Activated CD8-positive, alpha-beta T cell treated with anti-CD3 and anti-CD28 coated beads, Interleukin-2, amount 10 ng/mL, durations not matched to agents 7 days and 5 days (primary cell): ENCODE results near the gene FNDC3A. TPM values are rescaled to one million over a fixed set of nuclear protein-coding genes. Genes with fewer than 3 reads are reported as not detected.
"Not testable (repeated sequence)": the region's sequence is repeated elsewhere in the genome, so short reads cannot be mapped to it uniquely, and the experiment has no call there.

Experiments used
- ATAC-seq: fragments of 150-1000 bp; cut with Tn5 transposase; one replicate; pipeline ENCODE4 v1.10.0; 2021; ENCODE audit warnings: moderate library complexity
- CTCF ChIA-PET: fragments of 350-600 bp; sonication (Branson Sonifier 250); formaldehyde crosslinking; loops from one replicate; lab custom pipeline; 2021; ENCODE audit warnings: antibody characterized with exemption; lab: Charles Lee
- POLR2A ChIA-PET: fragments of 350-600 bp; sonication (Branson Sonifier 250); formaldehyde crosslinking; loops from one replicate; lab custom pipeline; 2021; ENCODE audit warnings: antibody characterized with exemption; lab: Charles Lee
- DNase-seq: peaks from one replicate; pipeline ENCODE4 v3.0.0-alpha.2; 2020
- H3K27ac Mint-ChIP-seq: one replicate; pipeline ENCODE4 v1.8.0; 2021; ENCODE audit warnings: mild to moderate bottlenecking, mixed read lengths
- H3K27me3 Mint-ChIP-seq: one replicate; pipeline ENCODE4 v1.8.0; 2021; ENCODE audit warnings: low read depth, mixed read lengths
- H3K36me3 Mint-ChIP-seq: one replicate; pipeline ENCODE4 v1.8.0; 2021; ENCODE audit warnings: low read depth, mixed read lengths
- H3K4me1 Mint-ChIP-seq: one replicate; pipeline ENCODE4 v1.8.0; 2021; ENCODE audit warnings: low read depth, mixed read lengths
- H3K4me3 Mint-ChIP-seq: one replicate; pipeline ENCODE4 v1.8.0; 2021; ENCODE audit warnings: mild to moderate bottlenecking, mixed read lengths
- H3K9me3 Mint-ChIP-seq: one replicate; pipeline ENCODE4 v1.8.0; 2022; ENCODE audit warnings: mixed read lengths; ENCODE audit not compliant: insufficient read depth
- total RNA-seq, 2 experiments: library from RNA; stranded (reverse); gene quantifications; one replicate each; pipeline ENCODE4 v1.2.3, GENCODE V29; 2021

Gene FNDC3A
- total RNA-seq, 2 experiments from 2014 or later: 25.5 to 25.7 TPM

DNA sequence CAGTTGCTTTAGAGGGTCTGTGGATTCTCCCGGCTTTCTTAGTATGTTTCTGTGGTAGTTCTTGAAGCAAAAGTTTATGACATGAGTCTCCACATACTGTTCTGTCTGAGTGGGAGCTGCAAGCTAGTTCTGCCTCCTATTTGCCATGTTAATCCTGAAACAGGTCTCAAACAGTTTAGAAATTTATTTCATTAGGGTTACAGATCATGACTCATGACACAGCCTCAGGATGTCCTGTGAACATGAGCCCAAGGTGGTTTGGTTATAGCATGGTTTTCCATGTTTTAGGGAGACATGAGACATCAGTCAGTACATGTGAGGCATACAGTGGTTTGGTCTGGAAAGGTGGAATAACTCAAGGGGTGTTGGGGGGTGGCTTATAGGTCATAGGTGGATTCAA, 77.5 kb downstream of the FNDC3A start:
- Mint-ChIP-seq H3K4me1 (peaks cover 10% of the 10 kb centered on the region), H3K27ac (no peak overlapping the region), H3K4me3 (no peak overlapping the region), H3K36me3 (peaks cover 30% of the 10 kb centered on the region), H3K9me3 (peaks cover 3% of the 10 kb centered on the region), H3K27me3 (no peaks in the 10 kb centered on the region)
- CTCF ChIA-PET: no interaction called here
- POLR2A ChIA-PET: no interaction called here
- DNase-seq (no peak), ATAC-seq (no peak)

DNA sequence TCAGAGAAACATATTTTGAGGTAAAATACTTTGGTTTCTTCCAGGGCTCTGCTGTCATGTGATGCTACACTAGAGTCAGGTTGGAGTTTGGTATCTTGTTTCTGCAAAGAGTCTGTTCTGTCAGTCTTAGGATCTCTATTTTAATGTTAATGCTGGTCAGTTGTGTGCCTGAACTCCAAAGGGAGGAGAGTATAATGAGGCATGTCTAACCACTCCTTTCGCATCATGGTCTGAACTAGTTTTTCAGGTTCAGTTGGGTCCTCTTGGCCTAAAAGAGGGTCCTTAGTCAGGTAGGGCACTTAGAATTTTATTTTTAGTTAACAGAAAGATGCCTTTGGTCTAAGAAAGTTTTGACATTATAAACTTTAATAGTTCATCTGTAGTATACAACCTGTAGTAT, 78.2 kb downstream of the FNDC3A start:
- Mint-ChIP-seq H3K27ac (no peak overlapping the region), H3K36me3 (peaks cover 31% of the 10 kb centered on the region), H3K9me3 (peaks cover 3% of the 10 kb centered on the region), H3K27me3 (no peaks in the 10 kb centered on the region), H3K4me3 (no peak overlapping the region), H3K4me1 (peaks cover 5% of the 10 kb centered on the region)
- ATAC-seq: no peak
- ChIA-PET CTCF (no interaction called here), POLR2A (no interaction called here)
- no peak for DNase-seq

DNA sequence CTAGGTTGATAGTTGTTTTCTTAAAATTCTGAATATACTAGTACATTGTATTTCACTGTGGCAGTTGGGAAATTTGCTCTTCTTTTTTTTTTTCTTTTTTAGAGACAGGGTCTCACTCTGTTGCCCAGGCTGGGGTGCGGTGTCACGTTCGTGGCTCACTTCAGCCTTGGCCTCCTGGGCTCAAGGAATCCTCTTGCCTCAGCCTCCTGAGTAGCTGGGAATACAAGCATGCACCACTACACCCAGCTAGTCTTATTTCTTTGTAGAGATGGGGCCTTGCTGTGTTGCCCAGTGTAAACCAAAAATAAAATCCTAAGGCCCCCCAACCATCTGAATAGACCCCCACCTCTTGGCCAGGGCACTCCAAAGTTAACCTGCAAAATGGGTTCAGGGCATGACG, 79.3 kb downstream of the FNDC3A start:
- H3K27me3 Mint-ChIP-seq: no peaks in the 10 kb centered on the region
- H3K4me3 Mint-ChIP-seq: no peak overlapping the region
- peaks cover 3% of the 10 kb centered on the region for H3K9me3 Mint-ChIP-seq
- no peak for DNase-seq
- POLR2A ChIA-PET: no interaction called here
- ATAC-seq: no peak
- H3K36me3 Mint-ChIP-seq: peaks cover 30% of the 10 kb centered on the region
- CTCF ChIA-PET: no interaction called here
- no peaks in the 10 kb centered on the region for H3K4me1 Mint-ChIP-seq
- no peak overlapping the region for H3K27ac Mint-ChIP-seq

DNA sequence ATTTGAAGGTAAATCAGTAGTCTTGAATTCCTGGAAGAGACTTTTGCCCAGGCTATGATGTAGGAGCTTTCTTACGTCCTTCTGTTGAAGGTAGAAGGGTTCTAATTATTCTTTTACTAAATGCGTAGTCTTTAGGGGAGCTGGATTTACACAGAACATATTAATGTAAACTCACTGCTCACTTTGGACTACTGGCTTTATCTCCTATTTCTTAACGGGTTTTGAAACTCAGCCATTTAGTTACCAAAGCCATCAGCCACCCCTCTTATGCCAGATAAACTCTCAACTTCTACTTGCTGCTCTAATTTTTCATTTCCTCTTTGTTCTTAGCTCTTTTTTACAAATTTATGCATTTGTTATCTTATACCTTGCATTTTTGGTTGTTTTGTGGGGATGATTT, 81.5 kb downstream of the FNDC3A start:
- Mint-ChIP-seq H3K4me1 (no peaks in the 10 kb centered on the region), H3K36me3 (peaks cover 22% of the 10 kb centered on the region), H3K27ac (no peak overlapping the region), H3K9me3 (peaks cover 3% of the 10 kb centered on the region), H3K4me3 (no peak overlapping the region), H3K27me3 (no peaks in the 10 kb centered on the region)
- CTCF ChIA-PET: no interaction called here
- ATAC-seq (no peak), DNase-seq (no peak)
- POLR2A ChIA-PET: no interaction called here

DNA sequence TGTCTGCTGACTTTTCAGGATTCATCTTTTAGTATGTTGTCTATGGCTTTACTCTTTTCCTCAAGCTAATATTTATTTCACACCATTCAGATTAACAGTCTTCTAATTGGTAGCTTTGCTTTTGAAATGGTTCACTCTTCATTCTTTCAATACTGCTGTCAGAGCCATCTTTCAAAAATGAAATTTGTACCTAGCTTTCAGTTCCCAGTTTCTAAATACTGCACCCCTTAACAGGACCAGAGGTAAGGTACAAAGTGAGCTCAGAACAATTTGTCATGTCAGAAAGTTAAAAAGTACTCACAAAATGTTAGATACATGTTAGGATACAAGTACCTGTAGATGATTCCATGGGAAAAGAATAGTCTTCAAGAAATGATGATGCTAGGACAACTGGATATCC, 83.0 kb downstream of the FNDC3A start:
- Mint-ChIP-seq H3K36me3 (peaks cover 19% of the 10 kb centered on the region), H3K4me1 (peaks cover 3% of the 10 kb centered on the region), H3K27me3 (no peaks in the 10 kb centered on the region), H3K27ac (no peak overlapping the region), H3K4me3 (no peak overlapping the region), H3K9me3 (peaks cover 3% of the 10 kb centered on the region)
- ATAC-seq (no peak), DNase-seq (no peak)
- POLR2A ChIA-PET: no interaction called here
- CTCF ChIA-PET: interaction anchor here (1.1 kb wide), 1 partner anchor 27 kb away, joined by 4 read pairs; no protein-coding TSS in a partner anchor

DNA sequence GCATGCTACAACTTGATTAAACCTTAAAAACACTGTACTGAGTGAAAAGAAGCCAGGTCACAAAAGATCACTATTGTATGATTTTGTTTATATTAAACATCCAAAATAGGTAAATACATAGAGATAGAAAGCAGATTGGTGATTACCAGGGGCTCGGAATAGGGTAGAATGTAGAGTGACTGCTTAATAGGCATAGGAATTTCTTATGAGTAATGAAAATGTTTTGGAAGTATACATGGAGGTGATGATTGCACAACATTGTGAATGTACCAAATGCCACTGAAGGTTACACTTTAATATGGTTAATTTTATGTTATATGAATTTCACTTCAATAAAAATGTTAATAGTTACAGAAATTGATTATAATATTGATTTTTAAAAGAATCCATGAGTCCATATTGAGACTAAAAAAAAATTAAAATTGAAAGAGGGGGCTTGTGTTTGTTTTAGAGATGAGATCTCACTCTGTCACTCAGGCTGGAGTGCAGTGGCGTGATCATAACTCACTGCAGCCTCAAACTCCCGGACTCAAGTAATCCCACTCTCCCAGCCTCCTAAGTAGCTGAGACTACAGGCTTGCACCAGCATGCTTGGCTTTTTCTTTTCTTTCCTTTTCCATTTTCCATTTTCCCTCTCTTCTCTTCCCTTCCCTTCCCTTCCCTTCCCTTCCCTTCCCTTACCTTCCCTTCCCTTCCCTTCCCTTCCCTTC, 85.1 kb downstream of the FNDC3A start:
- ChIA-PET CTCF (no interaction called here), POLR2A (no interaction called here)
- Mint-ChIP-seq H3K27ac (no peak overlapping the region), H3K9me3 (peaks cover 3% of the 10 kb centered on the region), H3K4me3 (no peak overlapping the region), H3K36me3 (peaks cover 19% of the 10 kb centered on the region), H3K4me1 (peaks cover 3% of the 10 kb centered on the region), H3K27me3 (no peaks in the 10 kb centered on the region)
- no peak for DNase-seq
- ATAC-seq: no peak

DNA sequence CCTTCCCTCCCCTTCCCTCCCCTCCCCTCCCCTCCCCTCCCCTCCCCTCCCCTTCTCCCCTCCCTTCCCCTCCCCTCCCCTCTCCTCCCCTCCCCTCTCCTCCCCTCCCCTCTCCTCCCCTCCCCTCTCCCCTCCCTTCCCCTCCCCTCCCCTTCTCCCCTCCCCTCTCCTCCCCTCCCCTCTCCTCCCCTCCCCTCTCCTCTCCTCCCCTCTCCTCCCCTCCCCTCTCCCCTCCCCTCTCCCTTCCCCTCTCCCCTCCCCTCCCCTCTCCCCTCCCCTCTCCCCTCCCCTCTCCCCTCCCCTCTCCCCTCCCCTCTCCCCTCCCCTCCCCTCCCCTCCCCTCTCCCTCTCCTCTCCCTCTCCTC, 85.7 kb downstream of the FNDC3A start:
- H3K36me3 Mint-ChIP-seq: peaks cover 17% of the 10 kb centered on the region
- ATAC-seq, H3K9me3 Mint-ChIP-seq, POLR2A ChIA-PET, H3K27ac Mint-ChIP-seq, H3K27me3 Mint-ChIP-seq, DNase-seq, H3K4me3 Mint-ChIP-seq, CTCF ChIA-PET, H3K4me1 Mint-ChIP-seq: not testable (repeated sequence)

DNA sequence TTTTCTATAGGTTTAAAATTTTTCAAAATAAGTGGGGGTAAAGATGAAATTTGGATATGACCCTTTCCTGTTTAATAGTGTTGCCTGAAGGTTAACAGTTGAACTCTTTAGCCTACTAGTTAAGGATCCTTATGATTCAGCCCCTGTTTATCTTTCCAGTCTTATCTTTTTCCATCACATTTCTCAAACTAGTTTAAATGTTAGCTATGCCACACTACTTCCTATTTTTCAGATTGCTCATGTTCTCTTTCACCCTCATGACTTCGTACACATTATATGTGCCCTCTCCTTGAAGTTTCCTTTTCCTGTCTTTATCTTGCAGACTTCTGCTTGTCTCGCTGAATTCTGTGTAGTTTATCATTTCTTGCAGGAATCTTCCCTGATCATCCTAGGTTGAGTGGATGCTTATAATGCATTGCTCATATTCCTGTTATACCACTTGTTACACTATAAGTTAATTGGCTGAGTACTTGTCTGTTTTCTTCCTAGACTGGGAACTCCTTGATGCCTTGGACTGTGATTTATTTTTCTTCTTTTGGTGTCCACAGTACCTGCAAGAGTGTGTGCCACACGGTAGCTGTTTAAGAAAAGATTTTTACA, 86.7 kb downstream of the FNDC3A start:
- Mint-ChIP-seq H3K9me3 (peaks cover 3% of the 10 kb centered on the region), H3K27me3 (no peaks in the 10 kb centered on the region), H3K4me1 (peaks cover 3% of the 10 kb centered on the region), H3K36me3 (peaks cover 15% of the 10 kb centered on the region), H3K27ac (no peak overlapping the region), H3K4me3 (no peak overlapping the region)
- CTCF ChIA-PET: no interaction called here
- ATAC-seq (no peak), DNase-seq (no peak)
- POLR2A ChIA-PET: no interaction called here

DNA sequence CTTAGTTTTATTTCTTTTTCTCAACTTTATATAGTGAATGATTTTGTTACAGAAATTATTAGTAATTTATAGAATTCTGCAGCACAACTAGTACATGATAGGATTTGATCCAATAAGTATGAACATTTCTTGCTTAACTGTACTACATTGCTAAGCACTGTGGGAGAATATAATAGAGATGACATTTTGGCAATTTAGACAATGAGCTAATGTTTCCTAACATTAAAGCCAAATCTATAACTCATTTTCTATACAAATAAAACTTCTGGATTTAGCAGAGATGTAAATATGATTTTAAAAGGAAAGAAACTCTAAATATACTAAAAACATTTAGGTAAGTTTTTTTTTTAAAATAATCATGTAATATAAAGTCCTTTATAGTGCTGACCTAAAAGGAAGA, 87.3 kb downstream of the FNDC3A start:
- Mint-ChIP-seq H3K9me3 (peaks cover 2% of the 10 kb centered on the region), H3K27me3 (no peaks in the 10 kb centered on the region), H3K4me3 (no peak overlapping the region), H3K4me1 (peaks cover 3% of the 10 kb centered on the region), H3K27ac (no peak overlapping the region), H3K36me3 (peaks cover 13% of the 10 kb centered on the region)
- ChIA-PET CTCF (no interaction called here), POLR2A (no interaction called here)
- no peak for DNase-seq
- no peak for ATAC-seq

DNA sequence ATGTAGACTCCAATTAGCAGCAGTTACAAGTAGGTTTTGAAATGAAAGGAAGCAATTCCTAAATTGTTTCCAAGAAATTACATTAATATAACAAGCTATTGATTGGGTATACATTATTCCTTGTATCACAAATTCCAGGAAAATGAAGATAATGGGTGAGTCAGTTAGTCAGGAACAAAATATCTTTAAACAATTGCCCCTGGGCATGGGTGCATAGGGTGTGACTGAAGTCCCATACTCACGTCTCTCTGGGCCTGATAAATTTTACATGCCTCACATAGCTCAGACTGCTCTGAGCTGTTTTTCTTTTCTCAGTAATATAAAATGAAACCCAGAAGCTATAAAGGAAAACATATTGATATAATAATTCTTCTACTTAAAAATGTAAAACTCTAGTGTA, 87.8 kb downstream of the FNDC3A start:
- POLR2A ChIA-PET: no interaction called here
- H3K9me3 Mint-ChIP-seq: no peaks in the 10 kb centered on the region
- ATAC-seq (no peak), DNase-seq (no peak)
- H3K4me1 Mint-ChIP-seq: peaks cover 3% of the 10 kb centered on the region
- no peaks in the 10 kb centered on the region for H3K27me3 Mint-ChIP-seq
- CTCF ChIA-PET: no interaction called here
- peaks cover 9% of the 10 kb centered on the region for H3K36me3 Mint-ChIP-seq
- no peak overlapping the region for H3K27ac Mint-ChIP-seq
- no peak overlapping the region for H3K4me3 Mint-ChIP-seq

DNA sequence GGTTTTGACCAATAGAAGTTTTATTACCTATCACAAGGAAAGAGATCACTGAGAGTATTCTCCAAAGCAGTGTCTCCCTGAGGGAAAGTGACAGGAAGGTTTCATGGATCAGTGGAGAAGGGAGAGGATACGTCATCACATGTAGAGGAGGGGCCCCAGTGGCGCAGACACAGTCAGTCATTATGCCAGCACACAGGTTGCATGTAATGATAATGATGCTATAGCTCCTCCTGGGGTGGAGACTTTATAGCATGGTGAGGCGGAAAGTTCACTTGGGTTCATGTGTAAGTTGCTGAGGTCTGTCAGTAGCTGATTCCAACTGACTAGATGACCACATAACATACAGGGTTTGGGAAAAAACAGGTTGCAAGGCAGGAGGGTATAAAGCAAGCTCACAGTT, 88.8 kb downstream of the FNDC3A start:
- H3K4me1 Mint-ChIP-seq: peaks cover 3% of the 10 kb centered on the region
- no peak overlapping the region for H3K4me3 Mint-ChIP-seq
- DNase-seq (no peak), ATAC-seq (no peak)
- H3K27me3 Mint-ChIP-seq: no peaks in the 10 kb centered on the region
- H3K36me3 Mint-ChIP-seq: peaks cover 4% of the 10 kb centered on the region
- POLR2A ChIA-PET: no interaction called here
- no peaks in the 10 kb centered on the region for H3K9me3 Mint-ChIP-seq
- no peak overlapping the region for H3K27ac Mint-ChIP-seq
- CTCF ChIA-PET: interaction anchor here (1.5 kb wide), 1 partner anchor 34 kb away, joined by 3 read pairs; no protein-coding TSS in a partner anchor

DNA sequence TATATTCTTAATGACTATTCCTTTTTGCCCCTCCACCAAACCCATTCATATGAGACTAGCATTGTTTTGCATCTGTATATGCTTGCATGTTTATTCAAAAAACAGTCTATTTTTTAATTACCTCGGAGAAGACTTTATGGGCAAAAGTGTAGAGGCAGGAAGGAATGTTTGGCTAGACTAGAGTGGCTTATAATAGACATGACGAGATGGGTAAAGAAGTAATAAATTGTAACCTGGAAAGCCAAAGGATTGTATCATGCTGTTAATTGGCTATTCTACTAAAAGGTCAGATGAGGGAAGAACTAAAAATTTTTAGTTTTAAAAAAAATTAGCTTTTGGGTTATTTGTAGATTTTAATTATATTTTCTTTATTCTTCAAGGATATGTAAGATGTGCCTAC, 91.1 kb downstream of the FNDC3A start:
- DNase-seq (no peak), ATAC-seq (no peak)
- ChIA-PET CTCF (no interaction called here), POLR2A (no interaction called here)
- Mint-ChIP-seq H3K9me3 (no peaks in the 10 kb centered on the region), H3K4me3 (no peak overlapping the region), H3K27me3 (no peaks in the 10 kb centered on the region), H3K27ac (no peak overlapping the region), H3K36me3 (peaks cover 9% of the 10 kb centered on the region), H3K4me1 (peaks cover 3% of the 10 kb centered on the region)
